GM10847 (cell line): ENCODE data around the gene CRLF3.

Source experiments
- POLR2A ChIP-seq: IDR thresholded peaks from 2 replicates; pipeline ENCODE4 v1.6.1; 2011; ENCODE audit not compliant: insufficient read length; ENCODE audit errors: extremely low read depth

CRLF3 gene

GRCh38 chr17:30824356-30825145 lies at the start of gene CRLF3:
Gene CRLF3 (minus strand): TSS chr17:30824692. CDS start chr17:30824651, 41 bp downstream.
- peak; percentile 76 for TF ChIP-seq POLR2A

- TF ChIP-seq POLR2A = no peak
Observed at GRCh38 chr17:30869005-30869404, 44.5 kb upstream of the CRLF3 start.

DNA sequence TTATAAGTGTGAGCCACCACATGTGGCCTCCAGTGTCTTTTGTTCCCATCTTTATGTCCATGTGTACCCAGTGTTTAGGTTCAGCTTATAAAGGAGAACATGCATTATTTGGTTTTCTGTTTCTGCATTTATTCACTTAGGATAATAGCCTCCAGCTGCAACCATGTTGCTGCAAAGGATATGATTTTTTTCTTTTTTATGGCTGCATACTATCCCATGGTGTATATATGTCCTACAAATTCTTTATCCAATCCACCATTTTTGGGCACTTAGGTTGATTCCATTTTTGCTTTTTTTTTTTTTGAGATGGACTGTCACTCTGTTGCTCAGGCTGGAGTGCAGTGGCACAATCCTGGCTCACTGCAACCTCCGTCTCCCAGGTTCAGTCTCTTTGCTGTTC lies 40.1 kb upstream of the CRLF3 start:
- no peak for TF ChIP-seq POLR2A

DNA sequence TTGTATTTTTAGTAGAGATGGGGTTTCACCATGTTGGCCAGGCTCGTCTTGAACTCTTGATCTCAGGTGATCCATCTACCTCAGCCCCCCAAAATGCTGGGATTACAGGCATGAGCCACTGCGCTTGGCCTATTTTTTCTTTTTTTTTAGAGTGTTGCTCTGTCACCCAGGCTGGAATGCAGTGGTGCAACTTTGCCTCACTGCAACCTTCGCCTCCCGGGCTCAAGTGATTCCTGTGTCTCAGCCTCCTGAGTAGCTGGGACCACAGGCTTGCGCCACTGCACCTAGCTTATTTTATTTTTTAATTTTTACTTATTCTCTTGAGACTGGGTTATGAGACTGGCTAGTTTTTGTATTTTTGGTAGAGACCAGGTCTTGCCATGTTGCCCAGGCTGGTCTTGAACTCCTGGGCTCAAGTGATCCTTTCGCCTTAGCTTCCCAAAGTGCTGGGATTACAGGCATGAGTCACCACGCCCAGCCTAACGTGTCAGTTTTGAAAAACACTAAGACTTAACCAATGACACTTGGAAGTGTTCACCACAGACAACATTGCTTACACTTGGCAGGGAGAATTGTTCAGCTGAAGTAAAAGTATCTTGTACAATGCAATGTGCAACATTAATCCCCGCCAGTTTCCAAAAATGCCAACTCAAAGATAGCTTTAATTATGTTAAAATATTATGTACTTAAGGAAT lies 34.2 kb upstream of the CRLF3 start:
- TF ChIP-seq POLR2A = no peak

DNA sequence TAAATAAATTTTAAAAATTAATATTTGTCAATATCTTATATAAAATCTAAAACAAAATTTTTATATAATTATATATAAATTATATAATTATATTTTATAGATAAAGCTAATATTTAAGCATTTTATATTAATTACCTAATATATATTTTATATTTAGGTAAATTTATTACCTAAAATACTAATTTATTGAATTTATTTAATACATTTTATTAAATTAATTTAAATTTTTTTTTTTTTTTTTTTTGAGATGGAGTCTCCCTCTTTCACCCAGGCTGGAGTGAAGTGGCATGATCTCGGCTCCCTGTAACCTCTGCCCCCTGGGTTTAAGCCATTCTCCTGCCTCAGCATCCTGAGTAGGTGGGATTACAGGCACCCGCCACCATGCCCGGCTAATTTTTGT lies 29.7 kb upstream of the CRLF3 start:
- no peak for TF ChIP-seq POLR2A

DNA sequence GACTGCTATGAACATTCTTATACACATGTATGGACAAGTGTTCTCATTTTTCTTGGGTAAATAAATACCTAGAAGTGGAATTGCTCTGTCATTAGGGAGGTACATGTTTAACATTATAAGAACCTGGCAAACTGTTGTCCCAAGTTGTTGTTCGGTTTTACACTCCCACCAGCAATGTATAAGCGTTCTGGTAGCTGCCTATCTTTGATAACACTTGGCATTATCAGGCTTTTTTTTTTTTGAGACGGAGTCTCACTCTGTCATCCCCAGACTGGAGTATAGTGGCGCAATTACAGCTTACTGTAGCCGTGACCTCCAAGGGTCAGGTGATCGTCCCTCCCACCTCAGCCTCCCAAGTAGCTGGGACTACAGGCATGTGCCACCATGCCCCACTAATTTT lies 23.5 kb upstream of the CRLF3 start:
- no peak for TF ChIP-seq POLR2A

DNA sequence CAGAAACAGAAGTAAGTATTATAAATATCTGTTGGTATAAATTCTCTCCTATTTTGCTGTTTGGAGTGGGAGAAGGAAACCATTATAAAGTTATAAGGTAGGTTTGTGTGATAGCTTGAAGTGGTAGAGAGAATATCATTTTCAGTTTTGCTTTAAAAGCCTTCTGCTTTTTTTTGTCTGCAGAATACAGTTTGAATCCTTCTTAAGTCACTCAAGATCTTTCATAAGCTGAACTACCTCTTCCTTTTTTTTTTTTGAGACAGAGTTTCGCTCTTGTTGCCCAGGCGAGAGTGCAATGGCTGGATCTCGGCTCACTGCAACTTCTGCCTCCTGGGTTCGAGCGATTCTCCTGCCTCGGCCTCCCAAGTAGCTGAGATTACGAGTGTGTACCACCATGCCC lies 16.3 kb upstream of the CRLF3 start:
- TF ChIP-seq POLR2A = no peak

- no peak for TF ChIP-seq POLR2A
Observed at GRCh38 chr17:30838202-30838807, 13.8 kb upstream of the CRLF3 start.

DNA sequence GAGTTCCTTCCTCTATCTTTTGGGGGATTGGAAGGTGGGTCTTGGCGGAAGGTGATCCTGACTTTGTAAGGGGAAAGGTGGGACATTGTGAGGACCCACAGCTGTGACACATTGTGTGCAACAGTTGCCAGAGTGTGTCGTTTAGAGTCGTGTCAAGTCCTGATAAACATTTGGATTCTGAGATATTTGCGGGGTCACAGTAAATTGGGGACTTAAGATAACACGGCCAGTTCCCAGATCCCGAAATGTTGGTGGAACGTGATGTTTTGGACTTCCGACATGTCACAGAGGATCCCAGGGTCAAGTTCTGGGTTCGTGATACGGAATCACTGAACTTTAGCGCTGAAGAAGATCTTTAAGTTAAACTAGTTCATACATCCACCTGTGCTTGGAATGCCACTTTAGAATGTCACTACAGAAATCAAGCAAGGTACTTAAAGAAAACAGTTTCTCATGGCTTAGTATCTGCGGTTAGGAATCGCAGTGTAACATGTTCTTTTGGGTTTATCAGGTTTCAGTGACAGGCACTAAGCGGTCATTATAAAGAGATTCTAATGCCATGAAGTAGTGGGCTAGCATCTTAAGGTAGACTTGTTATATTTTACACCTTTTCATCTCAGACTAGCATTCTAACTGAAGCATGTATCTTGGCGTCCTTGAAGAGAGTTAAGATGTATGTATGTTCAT lies 8.1 kb upstream of the CRLF3 start:
- TF ChIP-seq POLR2A = no peak

GRCh38 chr17:30831663-30832437 lies 7.4 kb upstream of the CRLF3 start, which contains the start of gene ATAD5:
Gene ATAD5 (plus strand): TSS chr17:30831966. CDS start chr17:30832348, 382 bp downstream.
- peak; percentile 55 for TF ChIP-seq POLR2A

DNA sequence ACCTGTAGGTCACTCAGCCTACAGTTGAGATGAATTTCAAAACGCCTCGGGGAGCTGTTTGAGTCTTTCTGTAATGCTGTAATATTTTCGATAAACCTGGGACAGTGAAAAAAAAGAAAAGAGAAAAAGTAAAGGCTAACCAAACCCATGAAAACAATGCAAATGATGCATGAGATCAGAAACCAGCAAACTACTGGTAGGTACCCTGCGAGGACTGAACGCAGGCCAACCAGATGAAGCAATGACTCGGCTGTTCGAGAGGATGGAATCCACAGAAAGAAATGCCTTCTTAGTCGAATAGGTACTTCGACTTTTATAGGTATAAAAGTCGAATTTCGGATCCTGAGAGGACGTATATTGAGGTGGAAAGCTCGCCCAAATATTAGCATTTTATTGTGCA lies 6.8 kb upstream of the CRLF3 start:
- no peak for TF ChIP-seq POLR2A

- no peak for TF ChIP-seq POLR2A
Observed at GRCh38 chr17:30829022-30829421, 4.5 kb upstream of the CRLF3 start.

- no peak for TF ChIP-seq POLR2A
Observed at GRCh38 chr17:30827082-30827481, 2.6 kb upstream of the CRLF3 start.

DNA sequence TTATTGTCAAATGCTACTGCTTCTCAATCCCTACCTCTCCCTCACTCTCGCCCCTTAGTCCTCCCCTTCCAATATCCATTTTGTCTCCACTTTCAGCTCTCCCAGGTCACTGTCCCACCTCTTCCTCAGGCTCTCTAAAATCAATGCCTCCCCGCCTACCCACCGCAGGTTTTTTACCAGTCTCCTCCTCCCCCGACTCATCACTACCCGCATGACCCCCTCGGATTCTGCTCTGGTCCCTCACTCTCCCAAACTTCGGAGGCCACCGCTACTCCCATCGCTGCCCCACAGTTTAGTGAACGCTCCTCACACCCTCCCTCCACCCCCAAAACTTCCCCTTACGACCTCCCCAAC lies 513 bp downstream of the CRLF3 start:
- TF ChIP-seq POLR2A = no peak

- TF ChIP-seq POLR2A = no peak
Observed at GRCh38 chr17:30823421-30823820, 1.1 kb downstream of the CRLF3 start.
